A673 (cell line): ENCODE measurements around the gene MRPL42. TPM values are rescaled to one million over a fixed set of nuclear protein-coding genes. Genes with fewer than 3 reads are reported as not detected.

Experiments
- BruUV-seq: library from RNA; stranded (reverse); fragments of 400-500 nt; replicated peaks from 2 replicates; lab custom pipeline; 2021; lab: Mats Ljungman, UMichigan
- CTCF ChIA-PET: fragments of 300-600 bp; sonication (Branson Sonifier 250); formaldehyde crosslinking; loops from one replicate; lab custom pipeline; 2022; ENCODE audit warnings: antibody characterized with exemption; lab: Charles Lee
- POLR2A ChIA-PET: fragments of 300-600 bp; sonication (Branson Sonifier 250); formaldehyde crosslinking; loops from one replicate; lab custom pipeline; 2022; ENCODE audit warnings: antibody characterized with exemption; ENCODE audit not compliant: low non-redundant PET; lab: Charles Lee
- DNase-seq: peaks from one replicate; pipeline ENCODE4 v3.0.0-alpha.2; 2015; ENCODE audit warnings: low spot score
- H3K27ac ChIP-seq: fragments of 200-600 bp; sonication (generic); 2 replicates; pipeline ENCODE4 v1.5.1; 2016; ENCODE audit warnings: mixed run types, low read depth, mild to moderate bottlenecking, mixed read lengths, antibody characterized with exemption, low read length; ENCODE audit not compliant: poor library complexity, severe bottlenecking
- H3K27me3 ChIP-seq: fragments of 200-600 bp; sonication (generic); replicated peaks from 2 replicates; pipeline ENCODE4 v1.6.1; 2017; ENCODE audit warnings: mixed run types, low read depth, mild to moderate bottlenecking, mixed read lengths, antibody characterized with exemption, low read length; ENCODE audit not compliant: insufficient read depth, poor library complexity
- H3K36me3 ChIP-seq: fragments of 200-600 bp; sonication (generic); 2 replicates; pipeline ENCODE4 v1.6.1; 2016; ENCODE audit warnings: mixed run types, mild to moderate bottlenecking, mixed read lengths, antibody characterized with exemption, low read length; ENCODE audit not compliant: insufficient read depth, poor library complexity, severe bottlenecking
- H3K4me1 ChIP-seq: fragments of 200-600 bp; sonication (generic); 2 replicates; pipeline ENCODE4 v1.6.1; 2017; ENCODE audit warnings: mixed run types, mild to moderate bottlenecking, mixed read lengths, antibody characterized with exemption, low read length; ENCODE audit not compliant: insufficient read depth, poor library complexity, severe bottlenecking
- H3K4me3 ChIP-seq: fragments of 200-600 bp; sonication (generic); 2 replicates; pipeline ENCODE4 v1.5.1; 2016; ENCODE audit warnings: low read depth, mixed run types, mild to moderate bottlenecking, mixed read lengths, low read length; ENCODE audit not compliant: poor library complexity, severe bottlenecking
- H3K9me3 ChIP-seq: fragments of 200-600 bp; sonication (generic); 2 replicates; pipeline ENCODE4 v1.6.1; 2016; ENCODE audit warnings: mixed run types, low read depth, mild to moderate bottlenecking, mixed read lengths, antibody characterized with exemption, low read length; ENCODE audit not compliant: poor library complexity, severe bottlenecking
- CTCF ChIP-seq: fragments of 300-800, 200-600 bp; sonication (generic); conservative IDR thresholded peaks from 2 replicates; pipeline ENCODE4 v1.5.1; 2017; ENCODE audit warnings: low read depth, mild to moderate bottlenecking, antibody characterized with exemption, low read length, moderate library complexity, mixed read lengths
- EZH2 ChIP-seq: fragments of 200-600 bp; sonication (generic); IDR thresholded peaks from 2 replicates; pipeline ENCODE4 v1.6.1; 2017; ENCODE audit warnings: borderline replicate concordance, low read depth, mild to moderate bottlenecking, mixed read lengths, antibody characterized with exemption, low read length; ENCODE audit not compliant: poor library complexity, severe bottlenecking
- intact Hi-C: fragments of 100-400 bp; cut with micrococcal nuclease; formaldehyde crosslinking; loops from one replicate; pipeline ENCODE4 v1.10.0; 2022; ENCODE audit not compliant: unreplicated experiment
- total RNA-seq: library from RNA; stranded (reverse); gene quantifications from 2 replicates; pipeline ENCODE4 v1.2.3, GENCODE V29; 2021

The MRPL42 gene
- total RNA-seq, 1 experiment from 2014 or later = 196 TPM

GRCh38 chr12:93441617-93442410 is 25.5 kb upstream of the MRPL42 start, which contains the start of gene UBE2N:
TSS of gene UBE2N (minus strand) at chr12:93441947. CDS start at chr12:93441884, 63 bp downstream.
- POLR2A ChIA-PET = interaction anchor here (0.6 kb wide), 1 partner anchor 15 kb away, joined by 3 read pairs; no protein-coding TSS in a partner anchor
- no peaks in the 10 kb centered on the region for H3K27me3 ChIP-seq
- no TSS peak for BruUV-seq
- peak within 1 kb of the TSS; percentile 94 for H3K4me3 ChIP-seq
- CTCF ChIA-PET = no interaction called here
- H3K9me3 ChIP-seq = no peaks in the 10 kb centered on the region
- no peaks in the 10 kb centered on the region for H3K36me3 ChIP-seq
- H3K27ac ChIP-seq = peak within 1 kb of the TSS; percentile 92
- TF ChIP-seq EZH2 = no peak
- TF ChIP-seq CTCF = no peak
- intact Hi-C loops = no loop called here
- H3K4me1 ChIP-seq = peaks cover 20% of the 10 kb centered on the region
- DNase-seq = peak; percentile 99

GRCh38 chr12:93442411-93443340 is 24.6 kb upstream of the MRPL42 start:
- intact Hi-C loops = no loop called here
- TF ChIP-seq EZH2 (no peak), CTCF (no peak)
- Histone ChIP-seq H3K9me3 (no peaks in the 10 kb centered on the region), H3K4me3 (peak overlapping the region; percentile 94), H3K36me3 (no peaks in the 10 kb centered on the region), H3K27ac (peak overlapping the region; percentile 92), H3K4me1 (peaks cover 20% of the 10 kb centered on the region), H3K27me3 (no peaks in the 10 kb centered on the region)
- ChIA-PET POLR2A (interaction anchor here (0.7 kb wide), 1 partner anchor 113 kb away, joined by 3 read pairs; no protein-coding TSS in a partner anchor), CTCF (no interaction called here)
- no peak for DNase-seq
- BruUV-seq = TSS peak; percentile 86

DNA sequence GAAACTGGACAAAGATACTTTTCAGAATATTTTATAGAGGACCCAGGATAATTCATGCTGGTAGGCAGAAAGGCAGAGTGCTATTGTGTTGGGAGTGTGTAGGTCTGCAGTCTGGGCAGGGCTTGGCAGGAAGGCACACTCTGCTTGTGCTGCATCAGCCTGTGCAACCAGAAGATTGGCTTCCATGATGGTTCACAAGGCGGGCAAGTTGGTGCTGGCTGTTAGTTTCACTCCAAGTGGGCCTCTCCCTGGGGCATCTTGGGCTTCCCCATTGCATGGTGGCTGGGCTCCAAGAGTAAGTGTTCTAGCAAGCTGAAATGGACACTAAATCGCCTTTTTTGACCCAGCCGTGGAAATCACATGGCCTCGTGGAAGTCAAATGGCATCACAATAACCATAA is 23.7 kb upstream of the MRPL42 start:
- H3K4me1 ChIP-seq = peaks cover 13% of the 10 kb centered on the region
- BruUV-seq = no TSS peak
- no peak for DNase-seq
- H3K4me3 ChIP-seq = no peak overlapping the region
- intact Hi-C loops = no loop called here
- POLR2A ChIA-PET = no interaction called here
- no peaks in the 10 kb centered on the region for H3K36me3 ChIP-seq
- TF ChIP-seq CTCF (no peak), EZH2 (no peak)
- H3K27me3 ChIP-seq = no peaks in the 10 kb centered on the region
- H3K27ac ChIP-seq = no peak overlapping the region
- H3K9me3 ChIP-seq = no peaks in the 10 kb centered on the region
- CTCF ChIA-PET = no interaction called here
